ENCODE data around the gene FAU.

Gene FAU

GRCh38 chr11:65100674-65101350, 21.1 kb downstream of the FAU start:
- peak overlapping the region; percentile 100 for H3K27ac ChIP-seq
- peak; percentile 42 for TF ChIP-seq CTCF (conservative IDR thresholded peaks at IDR 0.05)

GRCh38 chr11:65096926-65097325, 25.0 kb downstream of the FAU start:
- H3K27ac ChIP-seq: peak overlapping the region; percentile 100
- no peak for TF ChIP-seq CTCF (conservative IDR thresholded peaks at IDR 0.05)

- TF ChIP-seq CTCF (conservative IDR thresholded peaks at IDR 0.05): no peak
These were observed 25.7 kb downstream of the FAU start, which contains the start of gene VPS51 for GRCh38 chr11:65095974-65096806. Gene VPS51 (plus strand): TSS chr11:65096214. CDS start chr11:65096251, 37 bp downstream.

GRCh38 chr11:65095427-65095826, 26.5 kb downstream of the FAU start:
- no peak for TF ChIP-seq CTCF (conservative IDR thresholded peaks at IDR 0.05)
- H3K27ac ChIP-seq: peak overlapping the region; percentile 100

More at GRCh38 chr11:65095974-65096806, 25.7 kb downstream of the FAU start, which contains the start of gene VPS51:
- peak within 1 kb of the TSS; percentile 100 for H3K27ac ChIP-seq

GRCh38 chr11:65090628-65091027, 31.3 kb downstream of the FAU start:
- no peak overlapping the region for H3K27ac ChIP-seq
- no peak for TF ChIP-seq CTCF (conservative IDR thresholded peaks at IDR 0.05)

GRCh38 chr11:65089621-65090020, 32.3 kb downstream of the FAU start:
- no peak for TF ChIP-seq CTCF (conservative IDR thresholded peaks at IDR 0.05)
- no peak overlapping the region for H3K27ac ChIP-seq

- H3K27ac ChIP-seq: no peak overlapping the region
- no peak for TF ChIP-seq CTCF (conservative IDR thresholded peaks at IDR 0.05)
These were observed 34.1 kb downstream of the FAU start for GRCh38 chr11:65087827-65088226.
